ENCODE measurements around the gene ASS1. TPM values are rescaled to one million over a fixed set of nuclear protein-coding genes. Genes with fewer than 3 reads are reported as not detected.

ASS1 gene
- 94.8 to 110 TPM (median 98.0 TPM) in 3 replicates for total RNA-seq

DNA sequence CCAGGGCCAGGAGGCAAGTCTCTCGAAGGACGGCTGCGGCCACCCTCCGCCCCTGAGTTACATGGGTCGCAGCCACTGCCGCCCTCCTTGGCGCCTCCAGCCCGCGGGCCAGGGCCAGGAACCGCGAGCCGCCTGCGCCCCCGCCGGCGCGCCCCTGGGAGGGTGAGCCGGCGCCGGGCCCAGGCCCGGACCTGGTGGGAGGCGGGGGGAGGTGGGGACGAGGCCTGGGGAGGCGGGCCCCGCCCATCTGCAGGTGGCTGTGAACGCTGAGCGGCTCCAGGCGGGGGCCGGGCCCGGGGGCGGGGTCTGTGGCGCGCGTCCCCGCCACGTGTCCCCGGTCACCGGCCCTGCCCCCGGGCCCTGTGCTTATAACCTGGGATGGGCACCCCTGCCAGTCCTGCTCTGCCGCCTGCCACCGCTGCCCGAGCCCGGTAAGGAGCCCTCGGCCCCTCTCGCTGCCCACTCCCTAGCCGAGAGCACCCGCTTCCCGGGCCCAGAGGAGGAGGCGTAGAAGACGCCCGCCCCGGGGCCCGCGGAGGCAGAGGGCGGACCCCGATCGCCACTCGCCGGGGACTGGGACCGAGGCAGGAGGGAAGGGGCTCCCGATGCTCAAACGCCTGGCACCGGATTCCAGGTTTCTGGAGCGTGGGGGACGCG, at the start of gene ASS1:
TSS of gene ASS1 (plus strand) at position 397 of the 657 bp plus-strand sequence. CDS start 7,268 bp downstream, outside the sequence.
- peaks cover 11% of the 10 kb centered on the region for H3K9me3 Mint-ChIP-seq
- H3K27ac Mint-ChIP-seq: peak within 1 kb of the TSS; percentile 97
- peaks cover 32% of the 10 kb centered on the region for H3K4me1 Mint-ChIP-seq
- peak; percentile 50 to 68 for DNase-seq (ENCODE audit: low spot score in 2 of 2, unreplicated experiment in 2 of 2)
- peaks cover 3% of the 10 kb centered on the region for H3K36me3 Mint-ChIP-seq
- TF ChIP-seq, protein P1, sequence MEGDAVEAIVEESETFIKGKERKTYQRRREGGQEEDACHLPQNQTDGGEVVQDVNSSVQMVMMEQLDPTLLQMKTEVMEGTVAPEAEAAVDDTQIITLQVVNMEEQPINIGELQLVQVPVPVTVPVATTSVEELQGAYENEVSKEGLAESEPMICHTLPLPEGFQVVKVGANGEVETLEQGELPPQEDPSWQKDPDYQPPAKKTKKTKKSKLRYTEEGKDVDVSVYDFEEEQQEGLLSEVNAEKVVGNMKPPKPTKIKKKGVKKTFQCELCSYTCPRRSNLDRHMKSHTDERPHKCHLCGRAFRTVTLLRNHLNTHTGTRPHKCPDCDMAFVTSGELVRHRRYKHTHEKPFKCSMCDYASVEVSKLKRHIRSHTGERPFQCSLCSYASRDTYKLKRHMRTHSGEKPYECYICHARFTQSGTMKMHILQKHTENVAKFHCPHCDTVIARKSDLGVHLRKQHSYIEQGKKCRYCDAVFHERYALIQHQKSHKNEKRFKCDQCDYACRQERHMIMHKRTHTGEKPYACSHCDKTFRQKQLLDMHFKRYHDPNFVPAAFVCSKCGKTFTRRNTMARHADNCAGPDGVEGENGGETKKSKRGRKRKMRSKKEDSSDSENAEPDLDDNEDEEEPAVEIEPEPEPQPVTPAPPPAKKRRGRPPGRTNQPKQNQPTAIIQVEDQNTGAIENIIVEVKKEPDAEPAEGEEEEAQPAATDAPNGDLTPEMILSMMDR (IDR thresholded peaks at IDR 0.05; ENCODE audit: unreplicated experiment): no peak
- peak within 1 kb of the TSS; percentile 80 for H3K4me3 Mint-ChIP-seq
- H3K27me3 Mint-ChIP-seq (ENCODE audit: low read depth): peaks cover 7% of the 10 kb centered on the region

GRCh38 chr9:130395810-130396435, 48.8 kb upstream of the ASS1 start:
- Mint-ChIP-seq H3K9me3 (no peaks in the 10 kb centered on the region), H3K36me3 (no peaks in the 10 kb centered on the region), H3K27me3 (ENCODE audit: low read depth) (no peaks in the 10 kb centered on the region), H3K4me1 (peaks cover 3% of the 10 kb centered on the region), H3K27ac (no peak overlapping the region), H3K4me3 (no peak overlapping the region)
- TF ChIP-seq, protein P1 (IDR thresholded peaks at IDR 0.05; ENCODE audit: unreplicated experiment): no peak
- no peak for DNase-seq (ENCODE audit: low spot score in 2 of 2, unreplicated experiment in 2 of 2)

DNA sequence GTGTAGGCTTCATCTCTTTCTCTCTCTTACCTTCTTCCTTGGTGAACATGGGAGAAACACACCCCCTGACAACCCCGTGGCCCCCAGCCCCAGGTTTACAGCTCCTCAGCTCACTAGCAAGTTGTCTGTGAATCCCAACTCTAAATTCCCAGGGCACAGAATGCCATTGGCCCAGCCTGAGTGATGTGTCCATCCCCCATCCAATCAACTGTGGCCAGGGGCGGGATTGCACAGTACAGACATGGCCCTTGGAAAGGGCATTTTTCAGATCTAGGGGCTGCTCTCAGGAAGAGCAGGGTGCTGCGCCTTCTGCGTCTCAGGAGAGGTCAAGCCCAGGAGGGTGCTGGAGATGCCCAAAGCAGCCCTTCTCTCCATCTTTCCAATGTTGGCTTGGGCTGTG, 48.2 kb upstream of the ASS1 start:
- peaks cover 3% of the 10 kb centered on the region for H3K4me1 Mint-ChIP-seq
- TF ChIP-seq, protein P1 (IDR thresholded peaks at IDR 0.05; ENCODE audit: unreplicated experiment): no peak
- DNase-seq (ENCODE audit: low spot score in 2 of 2, unreplicated experiment in 2 of 2): no peak
- H3K36me3 Mint-ChIP-seq: no peaks in the 10 kb centered on the region
- H3K27ac Mint-ChIP-seq: no peak overlapping the region
- H3K9me3 Mint-ChIP-seq: no peaks in the 10 kb centered on the region
- H3K27me3 Mint-ChIP-seq (ENCODE audit: low read depth): no peaks in the 10 kb centered on the region
- no peak overlapping the region for H3K4me3 Mint-ChIP-seq

DNA sequence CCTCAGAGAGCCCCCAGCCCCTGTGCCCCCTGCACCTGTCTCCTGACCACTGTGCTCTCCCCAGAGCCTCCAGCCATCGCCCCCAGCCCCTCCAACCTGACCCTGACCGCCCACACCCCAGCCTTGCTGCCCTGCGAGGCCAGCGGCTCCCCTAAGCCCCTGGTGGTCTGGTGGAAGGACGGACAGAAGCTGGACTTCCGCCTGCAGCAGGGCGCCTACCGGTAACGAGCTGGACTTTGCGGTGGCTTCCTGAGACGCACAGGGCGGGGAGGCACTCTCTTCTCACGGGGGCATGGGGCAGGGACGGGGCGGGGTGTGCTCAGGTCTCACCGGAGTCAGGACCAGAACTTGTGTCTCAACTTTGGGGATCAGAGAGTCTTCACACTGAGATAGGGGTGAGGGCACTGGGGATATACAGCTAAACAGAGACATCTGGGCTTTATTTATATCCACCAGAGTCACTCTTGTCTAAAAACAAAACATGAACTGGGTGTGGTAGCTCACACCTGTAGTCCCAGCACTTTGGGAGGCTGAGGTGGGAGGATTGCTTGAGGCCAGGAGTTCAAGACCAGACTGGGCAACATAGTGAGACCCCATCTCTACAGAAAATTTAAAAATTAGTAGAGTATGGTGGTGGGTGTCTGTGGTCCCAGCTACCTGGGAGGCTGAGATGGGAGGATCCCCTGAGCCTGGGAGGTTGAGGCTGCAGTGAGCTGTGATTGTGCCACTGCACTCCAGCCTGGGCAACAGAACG, 46.1 kb upstream of the ASS1 start:
- Mint-ChIP-seq H3K4me3 (no peak overlapping the region), H3K27ac (no peak overlapping the region), H3K4me1 (peaks cover 3% of the 10 kb centered on the region), H3K9me3 (no peaks in the 10 kb centered on the region), H3K36me3 (no peaks in the 10 kb centered on the region), H3K27me3 (ENCODE audit: low read depth) (no peaks in the 10 kb centered on the region)
- TF ChIP-seq, protein P1 (IDR thresholded peaks at IDR 0.05; ENCODE audit: unreplicated experiment): no peak
- no peak for DNase-seq (ENCODE audit: low spot score in 2 of 2, unreplicated experiment in 2 of 2)

- no peak overlapping the region for H3K4me3 Mint-ChIP-seq
- TF ChIP-seq, protein P1 (IDR thresholded peaks at IDR 0.05; ENCODE audit: unreplicated experiment): no peak
- H3K27me3 Mint-ChIP-seq (ENCODE audit: low read depth): no peaks in the 10 kb centered on the region
- H3K27ac Mint-ChIP-seq: no peak overlapping the region
- peaks cover 3% of the 10 kb centered on the region for H3K4me1 Mint-ChIP-seq
- H3K36me3 Mint-ChIP-seq: no peaks in the 10 kb centered on the region
- H3K9me3 Mint-ChIP-seq: no peaks in the 10 kb centered on the region
- no peak for DNase-seq (ENCODE audit: low spot score in 2 of 2, unreplicated experiment in 2 of 2)
These were observed 45.0 kb upstream of the ASS1 start for GRCh38 chr9:130399768-130400167.
